NCI-H1048 (cell line): ENCODE measurements around the gene NCAPD2.
"Not testable (repeated sequence)": the region's sequence is repeated elsewhere in the genome, so short reads cannot be mapped to it uniquely, and the experiment has no call there.

Experiments
- DNase-seq: peaks from one replicate; lab custom pipeline; 2025; lab: John Stamatoyannopoulos, UW

NCAPD2 gene

DNA sequence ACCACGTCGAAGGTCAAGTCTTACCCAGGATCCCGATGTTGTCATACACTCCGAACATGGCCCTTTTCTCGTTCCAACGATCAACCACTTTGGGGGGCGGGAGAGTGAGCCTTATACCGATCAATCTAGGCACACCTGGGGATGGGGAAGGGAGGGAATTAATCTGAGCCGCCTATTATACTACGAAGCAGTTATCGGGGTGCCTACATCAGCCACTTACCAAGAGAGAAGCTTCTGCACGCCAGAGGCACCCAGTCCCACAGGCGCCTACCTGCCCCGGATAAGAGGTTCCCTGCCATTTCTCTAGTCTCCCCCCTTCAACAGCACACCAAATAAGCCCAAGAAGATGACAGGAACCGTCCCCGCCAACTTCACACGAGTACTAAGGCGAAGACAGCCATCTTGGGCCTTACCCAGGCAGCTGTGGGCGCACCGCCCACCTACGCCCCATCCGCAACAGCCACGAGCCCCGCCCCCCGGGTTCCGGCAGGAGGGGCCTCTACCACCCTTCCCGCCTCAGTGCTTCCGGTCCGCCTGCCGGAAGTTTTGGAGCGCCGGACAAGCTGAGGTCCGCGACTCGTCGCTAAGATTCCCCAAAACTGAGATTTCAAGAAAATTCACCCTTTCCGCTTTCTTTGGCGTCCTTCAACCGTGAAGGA is 935 bp upstream of the NCAPD2 start, which contains the start of gene MRPL51:
MRPL51 (minus strand) TSS at position 425 of the 659 bp plus-strand sequence; CDS start at position 299, 126 bp downstream.
- peak; percentile 92 for DNase-seq

DNA sequence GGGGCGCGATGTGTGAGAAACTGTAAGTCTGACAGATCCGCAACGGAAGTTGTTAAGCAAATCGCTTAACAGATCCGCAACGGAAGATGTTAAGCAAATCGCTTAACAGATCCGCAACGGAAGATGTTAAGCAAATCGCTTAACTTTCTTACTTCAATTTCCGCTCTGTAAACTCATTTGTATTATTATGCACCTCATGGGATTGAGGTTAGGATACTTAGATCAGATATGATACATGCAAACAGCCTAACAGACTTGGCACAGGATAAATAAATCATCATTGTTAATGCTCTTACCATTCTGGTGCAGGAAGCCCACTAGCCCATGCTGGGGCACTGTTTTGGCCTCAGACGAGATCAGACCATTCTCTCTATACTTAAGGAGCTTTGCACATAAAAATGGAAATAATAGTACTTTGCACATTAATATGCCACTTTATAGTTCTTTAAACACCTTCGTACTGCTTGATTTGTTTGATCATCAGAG is 399 bp downstream of the NCAPD2 start:
- no peak for DNase-seq

DNA sequence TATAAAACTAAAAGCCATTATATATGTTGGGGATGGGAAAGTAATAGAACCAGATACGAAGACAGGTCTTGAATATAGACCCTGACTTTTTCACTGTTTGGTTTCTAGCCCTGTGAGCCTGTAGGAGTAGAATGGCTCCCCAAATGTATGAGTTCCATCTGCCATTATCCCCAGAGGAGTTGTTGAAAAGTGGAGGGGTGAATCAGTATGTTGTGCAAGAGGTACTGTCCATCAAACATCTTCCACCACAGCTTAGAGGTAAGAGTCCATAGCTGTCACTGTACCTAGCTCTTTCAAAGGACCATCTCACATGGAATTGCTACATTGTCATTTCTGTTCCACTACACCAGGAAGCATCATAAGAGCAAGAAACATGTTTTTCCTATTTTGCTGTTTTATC is 1.1 kb downstream of the NCAPD2 start:
- DNase-seq: no peak

DNA sequence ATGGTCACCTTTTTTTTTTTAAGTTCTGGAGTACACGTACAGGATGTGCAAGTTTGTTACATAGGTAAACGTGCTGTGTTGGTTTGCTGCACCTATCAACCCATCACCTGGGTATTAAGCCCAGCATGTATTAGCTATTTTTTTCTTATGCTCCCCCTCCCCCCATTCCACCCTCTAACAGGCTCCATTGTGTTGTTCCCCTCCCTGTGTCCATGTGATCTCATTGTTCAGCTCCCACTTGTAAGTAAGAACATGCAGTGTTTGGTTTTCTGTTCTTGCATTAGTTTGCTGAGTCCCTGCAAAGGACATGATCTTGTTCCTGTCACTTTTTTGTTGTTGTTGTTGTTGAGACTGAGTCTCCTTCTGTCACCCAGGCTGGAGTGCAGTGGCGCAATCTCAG is 3.4 kb downstream of the NCAPD2 start:
- DNase-seq: not testable (repeated sequence)

DNA sequence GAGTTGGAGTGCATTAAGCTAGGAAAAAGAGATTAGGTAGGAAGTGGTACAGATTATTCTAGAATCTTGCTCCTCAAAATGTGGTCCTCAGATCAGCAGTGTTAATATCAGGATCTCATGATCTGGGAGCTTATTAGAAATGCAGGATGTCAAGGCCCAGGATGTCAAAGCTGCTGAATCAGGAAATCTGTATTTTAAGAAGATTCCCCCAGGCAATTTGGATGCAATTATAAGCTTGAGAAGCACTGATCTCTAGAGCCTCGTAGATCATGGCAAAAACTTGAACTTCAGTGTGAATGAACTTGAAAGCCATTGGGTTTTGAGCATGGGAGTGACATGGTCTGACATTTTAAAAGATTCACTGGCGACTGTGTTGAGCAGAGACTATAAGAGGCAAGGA is 6.6 kb downstream of the NCAPD2 start:
- no peak for DNase-seq

DNA sequence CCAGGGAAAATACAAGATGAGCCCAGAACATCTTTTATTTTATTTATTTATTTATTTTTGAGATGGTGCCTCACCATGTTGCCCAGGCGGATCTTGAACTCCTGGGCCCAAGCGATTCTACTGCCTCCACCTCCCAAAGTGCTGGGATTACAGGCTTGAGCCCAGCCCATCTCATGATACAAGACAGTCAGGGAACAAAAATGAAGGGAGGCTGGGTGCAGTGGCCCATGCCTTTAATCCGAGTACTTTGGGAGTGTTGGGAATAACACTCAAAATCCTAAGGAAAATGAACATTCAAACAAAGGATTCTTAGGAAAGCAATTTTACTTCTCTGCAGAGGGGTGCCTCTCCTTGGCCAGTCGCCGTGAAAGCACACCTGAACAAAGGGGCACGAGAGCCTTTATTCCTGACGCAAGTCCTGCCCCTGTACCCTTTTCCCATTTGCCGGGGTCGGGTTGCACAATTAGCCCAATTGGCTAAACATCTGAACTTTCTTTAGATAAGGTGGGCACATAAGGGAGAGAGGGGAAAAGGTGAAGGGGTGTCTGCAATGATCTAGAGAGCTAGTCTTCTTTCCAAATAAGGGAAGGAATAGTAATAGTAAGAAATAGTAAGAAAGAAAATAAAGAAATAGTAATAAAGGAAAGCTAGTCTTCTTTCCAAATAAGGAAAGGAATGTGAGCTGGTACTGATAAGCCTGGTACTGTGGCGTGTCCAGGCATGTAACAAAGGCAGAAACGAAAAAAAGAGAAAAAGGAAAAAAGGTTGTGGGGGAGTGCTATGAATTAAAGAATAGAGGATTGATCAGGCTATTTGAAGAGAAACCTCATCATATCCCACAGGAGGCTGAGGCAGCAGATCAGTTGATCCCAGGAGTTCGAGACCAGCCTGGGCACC is 13.4 kb downstream of the NCAPD2 start:
- DNase-seq: no peak

DNA sequence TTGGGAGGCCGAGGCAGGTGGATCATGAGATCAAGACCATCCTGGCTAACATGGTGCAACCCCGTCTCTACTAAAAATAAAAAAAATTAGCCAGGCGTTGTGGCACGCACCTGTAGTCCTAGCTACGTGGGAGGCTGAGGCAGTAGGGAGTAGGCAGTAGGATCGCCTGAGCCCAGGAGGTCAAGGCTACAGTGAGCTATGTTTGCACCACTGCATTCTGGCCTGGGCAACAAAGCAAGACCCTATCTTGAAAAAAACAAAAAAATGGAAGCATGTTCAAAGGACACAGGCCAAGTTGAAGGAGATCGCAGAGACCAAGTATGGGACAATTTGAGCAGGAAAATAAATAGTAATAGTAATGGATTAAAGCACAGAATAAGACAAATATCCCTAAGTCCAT is 14.2 kb downstream of the NCAPD2 start:
- DNase-seq: no peak

DNA sequence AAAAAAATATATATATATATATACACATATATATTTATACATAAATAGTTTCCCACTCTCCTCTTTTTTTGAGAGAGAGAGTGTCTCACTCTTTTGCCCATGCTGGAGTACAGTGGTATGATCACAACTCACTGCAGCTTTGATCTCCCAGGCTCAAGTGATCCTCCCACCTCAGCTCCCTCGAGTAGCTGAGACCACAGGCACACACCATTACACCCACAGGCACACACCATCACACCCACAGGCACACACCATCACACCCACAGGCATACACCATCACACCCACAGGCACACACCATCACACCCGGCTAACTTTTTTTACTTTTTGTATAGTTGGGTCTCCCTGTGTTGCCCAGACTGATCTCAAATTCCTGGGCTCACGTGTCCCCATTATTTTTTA is 26.3 kb downstream of the NCAPD2 start:
- no peak for DNase-seq

DNA sequence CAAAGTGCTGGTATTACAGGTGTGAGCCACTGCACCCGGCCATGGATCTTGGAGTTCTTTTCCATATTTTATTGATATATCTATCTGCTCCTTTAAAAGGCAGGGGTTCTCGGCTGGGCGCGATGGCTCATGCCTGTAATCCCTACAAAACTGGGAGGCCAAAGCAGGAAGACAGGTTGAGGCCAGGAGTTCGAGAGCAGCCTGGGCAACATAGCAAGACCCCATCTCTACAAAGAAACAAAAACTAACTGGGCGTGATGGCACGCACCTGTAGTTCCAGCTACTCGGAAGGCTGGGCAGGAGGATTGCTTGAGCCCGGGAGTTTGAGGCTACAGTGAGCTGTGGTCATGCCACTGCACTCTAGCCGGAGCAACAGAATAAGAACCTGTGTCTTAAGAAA is 28.3 kb downstream of the NCAPD2 start:
- DNase-seq: no peak

DNA sequence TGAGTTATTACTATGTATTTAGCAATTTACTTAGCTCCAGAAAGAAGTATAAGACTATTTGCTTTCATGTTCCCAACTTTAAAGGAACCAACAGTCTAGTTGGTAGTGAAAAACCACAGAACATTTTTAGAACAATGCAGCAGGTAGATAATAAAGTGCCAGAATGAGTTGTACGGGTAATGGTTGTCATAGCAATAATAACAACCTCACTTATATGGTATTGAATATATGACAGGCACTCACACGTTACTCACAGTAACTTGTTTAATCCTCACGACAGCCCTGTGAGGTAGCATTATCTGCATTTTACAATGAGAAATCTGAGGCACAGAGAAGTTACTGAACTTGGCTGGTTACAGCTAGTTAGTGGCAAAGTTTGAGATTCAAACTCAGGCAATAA is 29.8 kb downstream of the NCAPD2 start:
- no peak for DNase-seq

DNA sequence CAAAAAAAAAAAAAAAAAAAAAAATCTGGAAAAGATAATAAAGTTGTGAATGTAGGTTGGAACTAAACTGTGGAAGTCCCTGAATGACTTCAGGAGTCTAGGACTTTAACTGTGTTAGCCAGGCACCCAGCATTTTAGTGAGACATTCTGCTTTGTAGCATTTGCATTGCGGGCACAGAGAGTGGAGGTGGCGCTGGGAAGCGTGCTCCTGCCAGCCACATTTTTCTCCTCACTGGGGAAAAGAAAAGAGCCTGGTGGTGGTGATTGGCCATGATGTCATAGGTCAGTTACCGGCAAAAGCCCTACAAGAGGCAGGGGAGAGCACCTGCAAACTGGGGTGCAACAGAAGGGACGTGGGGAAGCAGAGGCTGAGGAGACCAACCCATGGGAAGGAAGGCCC is 30.7 kb downstream of the NCAPD2 start:
- no peak for DNase-seq

DNA sequence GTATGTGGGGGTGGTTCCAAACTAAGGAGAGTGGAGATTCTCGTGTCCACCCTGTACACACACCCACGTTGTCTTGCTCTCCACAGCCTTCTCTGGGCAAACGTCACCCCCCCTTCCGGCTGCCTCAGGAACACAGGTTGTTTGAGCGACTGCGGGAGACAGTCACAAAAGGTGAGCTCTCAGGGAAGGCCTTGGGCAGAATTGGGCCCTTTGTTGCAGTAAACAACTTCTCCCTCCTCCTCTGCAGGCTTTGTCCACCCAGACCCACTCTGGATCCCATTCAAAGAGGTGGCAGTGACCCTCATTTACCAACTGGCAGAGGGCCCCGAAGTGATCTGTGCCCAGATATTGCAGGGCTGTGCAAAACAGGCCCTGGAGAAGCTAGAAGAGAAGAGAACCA is 32.3 kb downstream of the NCAPD2 start:
- no peak for DNase-seq

DNA sequence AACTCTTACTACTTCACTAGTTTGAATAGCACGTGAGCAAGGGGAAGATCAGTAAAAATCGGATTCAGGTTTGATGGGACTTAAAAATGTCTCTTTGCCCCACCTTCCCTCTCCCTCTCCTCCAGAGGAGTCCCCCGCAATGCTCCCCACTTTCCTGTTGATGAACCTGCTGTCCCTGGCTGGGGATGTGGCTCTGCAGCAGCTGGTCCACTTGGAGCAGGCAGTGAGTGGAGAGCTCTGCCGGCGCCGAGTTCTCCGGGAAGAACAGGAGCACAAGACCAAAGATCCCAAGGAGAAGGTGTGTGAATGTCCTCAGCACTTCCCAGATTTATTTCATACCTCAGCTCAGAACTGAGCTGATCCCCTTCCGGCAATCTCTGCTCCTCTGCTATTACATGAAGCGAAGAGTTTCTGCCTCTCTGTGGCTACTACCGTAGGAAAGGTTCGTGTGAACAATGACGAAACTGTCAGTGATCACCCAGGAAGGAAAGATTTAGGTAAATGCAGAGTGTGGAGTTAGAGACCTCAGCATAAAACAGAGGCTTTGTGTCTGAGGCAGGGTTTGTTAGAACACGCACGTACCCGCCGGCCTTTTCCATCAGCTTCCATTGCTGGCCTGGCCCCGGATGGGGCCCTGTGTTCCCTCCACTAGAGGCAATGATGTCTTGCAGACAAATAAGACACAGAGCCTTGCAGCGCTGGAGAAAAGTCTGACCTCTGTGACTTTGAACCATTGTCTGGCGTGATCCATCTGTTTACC is 33.0 kb downstream of the NCAPD2 start:
- DNase-seq: no peak

DNA sequence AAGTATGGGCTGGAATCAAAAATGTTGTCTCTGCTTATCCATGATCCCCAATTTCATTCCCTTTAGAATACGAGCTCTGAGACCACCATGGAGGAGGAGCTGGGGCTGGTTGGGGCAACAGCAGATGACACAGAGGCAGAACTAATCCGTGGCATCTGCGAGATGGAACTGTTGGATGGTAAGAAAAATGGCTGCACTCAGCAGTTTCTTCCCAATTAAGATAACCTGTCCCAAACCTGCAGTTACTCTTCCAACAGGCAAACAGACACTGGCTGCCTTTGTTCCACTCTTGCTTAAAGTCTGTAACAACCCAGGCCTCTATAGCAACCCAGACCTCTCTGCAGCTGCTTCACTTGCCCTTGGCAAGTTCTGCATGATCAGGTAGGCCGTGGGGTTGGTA is 33.8 kb downstream of the NCAPD2 start:
- DNase-seq: no peak

DNA sequence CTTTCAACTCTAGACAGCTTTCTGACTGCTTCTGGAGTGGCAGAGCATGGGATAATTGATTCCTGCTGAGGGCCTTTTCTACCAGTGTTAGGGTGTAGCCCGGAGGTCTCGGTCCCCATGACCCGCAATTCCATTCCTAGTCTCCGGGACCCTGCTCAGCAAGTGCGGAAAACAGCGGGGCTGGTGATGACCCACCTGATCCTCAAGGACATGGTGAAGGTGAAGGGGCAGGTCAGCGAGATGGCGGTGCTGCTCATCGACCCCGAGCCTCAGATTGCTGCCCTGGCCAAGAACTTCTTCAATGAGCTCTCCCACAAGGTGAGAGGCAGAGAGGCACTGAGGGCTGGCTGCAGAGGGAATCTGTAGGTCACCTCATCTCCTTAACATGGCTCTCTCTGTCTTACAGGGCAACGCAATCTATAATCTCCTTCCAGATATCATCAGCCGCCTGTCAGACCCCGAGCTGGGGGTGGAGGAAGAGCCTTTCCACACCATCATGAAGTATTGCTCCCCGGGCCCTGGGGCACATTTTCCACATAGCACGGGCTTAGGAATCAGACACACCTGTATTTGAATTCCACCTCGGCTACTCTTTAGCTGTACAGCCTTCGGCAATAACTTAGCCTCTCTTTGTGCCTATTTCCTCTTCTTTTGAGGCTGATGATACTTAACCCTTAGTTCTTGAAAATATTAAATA is 34.8 kb downstream of the NCAPD2 start:
- no peak for DNase-seq

DNA sequence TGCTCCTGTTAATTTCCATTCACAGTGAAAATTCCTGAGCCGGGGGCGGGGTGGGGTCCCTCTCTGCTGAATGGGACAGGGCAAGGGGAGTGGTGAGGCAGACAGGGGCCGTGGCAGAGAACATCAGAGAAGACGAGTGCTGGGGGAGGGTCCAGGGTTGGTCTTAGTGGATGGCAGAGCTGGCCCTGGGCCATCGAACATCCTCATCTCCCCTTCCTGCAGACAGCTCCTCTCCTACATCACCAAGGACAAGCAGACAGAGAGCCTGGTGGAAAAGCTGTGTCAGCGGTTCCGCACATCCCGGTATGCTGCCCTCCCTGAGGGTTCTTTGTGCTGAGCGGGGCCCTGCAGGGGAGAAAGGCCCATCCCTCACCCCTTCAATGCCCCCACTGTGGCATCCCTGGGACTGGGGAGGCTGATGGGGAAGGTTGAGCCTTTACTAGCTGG is 35.4 kb downstream of the NCAPD2 start:
- DNase-seq: no peak

DNA sequence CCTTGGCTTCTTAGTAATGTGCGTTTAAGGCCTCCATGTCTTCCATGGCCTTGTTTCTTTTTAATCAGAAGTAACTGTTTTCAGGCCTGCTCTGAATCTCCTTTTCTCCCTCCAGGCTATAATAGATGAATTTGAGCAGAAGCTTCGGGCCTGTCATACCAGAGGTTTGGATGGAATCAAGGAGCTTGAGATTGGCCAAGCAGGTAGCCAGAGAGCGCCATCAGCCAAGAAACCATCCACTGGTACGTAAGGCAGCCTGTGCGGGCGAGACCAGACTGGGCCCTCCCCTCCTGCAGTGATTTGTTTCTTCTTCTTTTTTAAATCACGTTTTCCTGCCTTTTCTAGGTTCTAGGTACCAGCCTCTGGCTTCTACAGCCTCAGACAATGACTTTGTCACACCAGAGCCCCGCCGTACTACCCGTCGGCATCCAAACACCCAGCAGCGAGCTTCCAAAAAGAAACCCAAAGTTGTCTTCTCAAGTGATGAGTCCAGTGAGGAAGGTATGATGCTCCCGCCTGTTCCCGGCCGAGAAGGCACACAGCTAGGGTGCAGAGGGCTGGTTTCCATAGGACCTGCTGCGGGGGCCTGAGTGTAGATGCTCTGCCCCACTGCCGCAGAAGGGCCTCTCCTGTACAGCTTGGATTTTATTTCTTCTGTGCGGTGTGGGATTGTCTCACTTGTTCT is 36.8 kb downstream of the NCAPD2 start:
- DNase-seq: no peak

DNA sequence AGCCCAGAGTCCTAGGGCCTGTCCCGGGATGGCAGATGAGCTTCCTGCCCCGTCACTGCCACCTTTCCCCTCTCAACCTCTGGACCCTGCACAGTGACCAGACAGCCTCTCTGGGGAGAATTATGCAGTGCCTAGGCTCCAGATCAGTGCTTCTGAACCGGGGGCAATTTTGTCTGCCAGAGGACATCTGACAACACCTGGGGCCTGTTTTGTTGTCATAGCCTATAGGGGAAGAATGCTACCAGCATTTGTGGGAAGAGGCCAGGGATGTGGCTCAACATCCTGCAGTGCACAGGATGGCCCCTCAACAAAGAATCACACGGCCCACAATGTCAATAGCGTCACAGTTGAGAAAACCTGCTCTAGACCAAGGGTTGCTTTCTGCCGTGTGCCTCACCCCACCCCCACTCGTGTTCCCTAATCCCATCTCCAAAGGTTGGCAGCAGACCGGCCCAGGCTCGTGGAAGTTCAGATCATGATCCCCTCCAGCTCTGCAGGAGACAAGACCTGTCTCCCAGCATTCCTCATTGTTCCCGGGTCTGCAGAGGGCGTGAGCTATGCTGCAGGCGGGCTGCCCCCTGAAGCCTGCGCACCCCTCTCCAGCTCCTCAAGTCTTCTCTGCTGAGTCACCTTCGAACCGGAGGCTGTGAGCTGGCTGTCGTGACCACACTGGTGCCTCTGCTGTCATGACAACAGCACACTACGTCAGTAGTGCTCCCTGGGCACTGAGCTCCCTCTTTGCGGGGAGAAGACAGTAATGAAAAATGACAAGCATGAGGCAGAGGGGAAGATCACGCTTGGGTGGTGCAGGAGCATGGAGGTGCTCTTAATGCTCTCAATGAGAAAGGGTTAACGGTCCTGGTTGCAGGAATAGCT is 38.4 kb downstream of the NCAPD2 start:
- no peak for DNase-seq

DNA sequence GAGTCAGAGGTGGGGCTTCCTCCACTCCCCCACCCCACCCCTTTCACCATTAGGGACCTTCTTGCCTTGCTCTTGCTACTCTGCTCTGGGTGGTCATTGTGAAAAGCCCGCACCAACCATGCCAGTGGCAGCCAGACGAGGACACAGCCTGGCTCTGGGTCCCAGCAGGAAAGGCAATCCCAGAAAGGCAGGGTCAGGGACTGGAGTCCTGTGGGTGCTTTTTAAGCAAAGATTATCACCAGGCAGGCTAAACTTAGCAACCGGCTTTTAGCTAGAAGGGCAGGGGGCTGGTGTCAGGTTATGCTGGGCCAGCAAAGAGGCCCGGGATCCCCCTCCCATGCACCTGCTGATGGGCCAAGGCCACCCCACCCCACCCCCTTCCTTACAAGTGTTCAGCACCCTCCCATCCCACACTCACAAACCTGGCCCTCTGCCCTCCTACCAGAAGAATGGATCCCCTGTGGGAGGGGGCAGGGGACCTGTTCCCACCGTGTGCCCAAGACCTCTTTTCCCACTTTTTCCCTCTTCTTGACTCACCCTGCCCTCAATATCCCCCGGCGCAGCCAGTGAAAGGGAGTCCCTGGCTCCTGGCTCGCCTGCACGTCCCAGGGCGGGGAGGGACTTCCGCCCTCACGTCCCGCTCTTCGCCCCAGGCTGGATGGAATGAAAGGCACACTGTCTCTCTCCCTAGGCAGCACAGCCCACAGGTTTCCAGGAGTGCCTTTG is 39.2 kb downstream of the NCAPD2 start:
- peak; percentile 87 for DNase-seq

DNA sequence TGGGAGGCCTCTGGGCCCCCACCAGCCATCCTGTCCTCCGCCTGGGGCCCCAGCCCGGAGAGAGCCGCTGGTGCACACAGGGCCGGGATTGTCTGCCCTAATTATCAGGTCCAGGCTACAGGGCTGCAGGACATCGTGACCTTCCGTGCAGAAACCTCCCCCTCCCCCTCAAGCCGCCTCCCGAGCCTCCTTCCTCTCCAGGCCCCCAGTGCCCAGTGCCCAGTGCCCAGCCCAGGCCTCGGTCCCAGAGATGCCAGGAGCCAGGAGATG is 39.7 kb downstream of the NCAPD2 start:
- no peak for DNase-seq
